ENCODE measurements around the gene C11orf71.

Gene C11orf71, protein sequence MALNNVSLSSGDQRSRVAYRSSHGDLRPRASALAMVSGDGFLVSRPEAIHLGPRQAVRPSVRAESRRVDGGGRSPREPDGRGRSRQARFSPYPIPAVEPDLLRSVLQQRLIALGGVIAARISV

DNA sequence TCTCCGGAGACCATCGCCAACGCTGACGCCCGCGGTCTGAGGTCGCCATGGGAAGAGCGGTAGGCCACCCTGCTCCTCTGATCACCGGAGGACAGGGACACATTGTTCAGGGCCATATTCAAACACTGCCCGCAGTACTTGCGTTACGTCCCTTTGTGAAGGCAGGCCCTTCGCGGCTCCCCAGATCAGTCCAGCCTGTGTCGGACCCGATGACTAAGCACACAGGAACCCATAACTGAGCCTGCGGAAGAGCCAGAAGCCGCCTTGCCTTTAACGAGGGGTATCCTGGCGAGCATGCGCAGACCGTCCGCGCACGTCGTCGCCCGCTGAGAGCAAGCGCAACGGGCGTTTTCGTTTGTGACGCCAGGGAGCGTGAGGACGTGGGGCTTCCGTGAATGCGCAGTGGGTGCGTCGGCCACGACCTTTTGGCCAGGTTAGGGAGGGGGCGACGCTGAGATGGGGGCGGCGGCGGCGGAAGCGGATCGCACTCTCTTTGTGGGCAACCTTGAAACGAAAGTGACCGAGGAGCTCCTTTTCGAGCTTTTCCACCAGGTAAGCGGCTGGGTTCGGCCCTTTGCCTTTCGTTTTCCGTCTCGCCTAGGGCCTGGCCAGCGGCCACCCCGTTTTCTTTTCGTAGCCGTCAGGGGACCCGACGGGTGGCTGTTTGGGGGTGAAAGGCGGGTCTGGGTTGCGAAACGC is at the start of gene C11orf71, which contains the start of gene RBM7:
Gene C11orf71, minus strand, starts transcription at position 296 of the 699 bp plus-strand sequence. Its CDS starts 180 bp downstream, at position 116.
Gene RBM7, plus strand, starts transcription at position 451 of the 699 bp plus-strand sequence. Its CDS starts 6 bp downstream, at position 457.
- ATAC-seq = peak; percentile 94 to 96

DNA sequence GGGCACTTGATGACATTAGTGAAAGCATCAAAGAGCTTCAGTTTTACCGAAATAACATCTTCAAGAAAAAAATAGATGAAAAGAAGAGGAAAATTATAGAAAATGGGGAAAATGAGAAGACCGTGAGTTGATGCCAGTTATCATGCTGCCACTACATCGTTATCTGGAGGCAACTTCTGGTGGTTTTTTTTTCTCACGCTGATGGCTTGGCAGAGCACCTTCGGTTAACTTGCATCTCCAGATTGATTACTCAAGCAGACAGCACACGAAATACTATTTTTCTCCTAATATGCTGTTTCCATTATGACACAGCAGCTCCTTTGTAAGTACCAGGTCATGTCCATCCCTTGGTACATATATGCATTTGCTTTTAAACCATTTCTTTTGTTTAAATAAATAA is 49.5 kb upstream of the C11orf71 start:
- no peak for ATAC-seq

DNA sequence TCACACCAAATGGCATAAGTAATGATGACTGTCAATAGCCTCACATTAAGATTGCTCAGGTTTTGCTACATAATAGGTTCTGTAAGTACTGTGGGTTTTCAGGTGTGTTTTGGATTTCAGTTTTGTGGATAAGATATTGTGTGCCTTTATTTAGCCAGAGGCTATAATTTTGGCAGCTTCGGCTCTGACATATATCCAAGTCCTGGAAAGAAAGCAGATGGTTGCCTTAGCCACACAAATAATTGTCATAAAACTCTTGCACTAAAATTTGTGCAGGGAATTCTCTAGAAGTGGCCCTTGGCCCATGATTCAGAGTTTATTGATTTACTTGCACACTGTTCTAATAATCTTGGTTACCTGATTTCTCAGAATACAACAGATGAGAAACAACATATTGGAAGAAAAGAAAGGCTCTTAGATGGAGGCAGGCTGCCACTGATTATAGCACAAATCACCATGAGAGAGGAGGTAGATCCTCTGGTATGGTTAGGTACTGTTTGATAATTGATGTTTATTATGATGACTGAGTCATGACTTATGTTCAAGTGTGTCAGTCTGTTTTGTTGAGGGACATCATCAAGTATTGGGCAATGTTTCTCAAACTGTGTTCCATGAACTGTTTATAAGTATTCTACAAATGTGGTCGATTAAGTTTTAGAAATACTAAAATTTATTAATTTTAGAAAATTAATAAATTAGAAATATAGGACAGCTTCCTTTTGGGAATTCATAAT is 48.6 kb upstream of the C11orf71 start:
- no peak for ATAC-seq

DNA sequence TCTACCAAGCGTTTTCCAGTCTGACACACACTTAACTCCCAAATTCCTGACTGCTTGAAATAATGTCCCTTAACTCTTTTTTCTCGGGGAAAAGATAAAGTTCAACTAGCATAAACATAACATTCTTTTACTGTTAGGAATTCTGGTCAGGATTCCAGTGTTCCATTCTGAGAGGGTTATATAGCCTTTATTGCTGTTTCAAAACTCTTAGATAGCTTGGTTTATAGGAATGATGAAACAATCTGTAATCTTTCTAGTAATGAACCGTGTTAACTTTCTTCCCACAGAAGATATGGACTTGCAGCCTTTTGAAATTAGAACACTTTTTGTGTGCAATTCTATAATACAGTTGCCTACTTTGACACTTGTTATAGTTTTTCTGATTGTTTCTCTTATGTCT is 47.6 kb upstream of the C11orf71 start:
- ATAC-seq = no peak

DNA sequence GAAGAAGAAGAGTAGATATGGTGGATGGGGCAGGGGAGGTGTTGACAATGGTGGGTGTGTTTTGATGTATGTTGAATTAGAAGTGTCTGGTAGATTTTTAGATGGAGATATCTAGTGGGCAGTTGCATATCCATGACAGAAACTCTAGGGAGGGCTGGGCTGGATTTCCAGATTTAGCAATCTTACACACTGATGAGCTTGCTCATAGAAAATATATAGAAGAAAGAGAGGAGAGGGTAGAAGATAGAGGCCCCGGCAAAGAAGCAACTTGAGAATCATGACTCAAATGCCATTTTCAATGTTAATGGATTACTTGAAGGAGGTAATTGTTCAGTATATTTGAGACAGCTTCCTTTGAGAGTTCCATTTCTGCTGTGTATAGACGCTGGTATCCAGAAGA is 47.1 kb upstream of the C11orf71 start:
- ATAC-seq = no peak

DNA sequence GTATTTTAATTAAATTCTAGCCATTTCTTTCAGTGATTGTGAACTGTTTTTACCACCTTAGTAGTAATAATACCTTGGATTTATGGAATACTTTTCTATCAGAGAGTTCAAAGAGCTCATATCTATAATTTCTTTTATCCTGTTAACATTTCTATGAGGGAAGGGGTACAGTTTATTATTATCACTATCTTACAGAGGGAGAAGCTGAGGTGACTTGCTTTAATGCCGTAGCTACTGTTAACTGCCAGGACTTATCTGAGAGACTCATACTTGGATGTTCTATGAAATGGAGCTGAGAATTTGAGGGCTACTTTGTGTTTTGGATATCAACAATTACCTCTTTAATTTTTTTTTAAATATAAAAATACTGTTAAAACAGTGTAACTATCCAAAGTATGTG is 42.2 kb upstream of the C11orf71 start:
- ATAC-seq = no peak

DNA sequence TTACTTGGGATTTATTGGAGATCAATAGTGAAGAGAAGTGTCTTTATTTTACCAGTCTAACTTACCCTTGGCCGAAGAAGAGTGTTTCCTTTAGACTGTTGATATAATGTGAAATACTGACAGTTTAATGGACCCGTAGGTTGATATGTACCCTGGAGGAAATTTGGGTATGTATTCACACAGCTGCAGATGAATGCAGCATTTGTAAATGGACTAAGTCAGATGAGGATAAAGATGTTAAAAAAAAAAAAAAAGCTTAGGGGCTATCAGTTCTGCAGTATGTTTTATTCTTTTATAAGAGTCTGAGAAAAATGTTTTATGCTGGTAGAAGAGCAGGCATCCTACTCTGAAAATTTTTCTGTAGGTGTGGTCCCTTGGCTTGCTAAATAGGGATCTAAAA is 41.6 kb upstream of the C11orf71 start:
- ATAC-seq = no peak

DNA sequence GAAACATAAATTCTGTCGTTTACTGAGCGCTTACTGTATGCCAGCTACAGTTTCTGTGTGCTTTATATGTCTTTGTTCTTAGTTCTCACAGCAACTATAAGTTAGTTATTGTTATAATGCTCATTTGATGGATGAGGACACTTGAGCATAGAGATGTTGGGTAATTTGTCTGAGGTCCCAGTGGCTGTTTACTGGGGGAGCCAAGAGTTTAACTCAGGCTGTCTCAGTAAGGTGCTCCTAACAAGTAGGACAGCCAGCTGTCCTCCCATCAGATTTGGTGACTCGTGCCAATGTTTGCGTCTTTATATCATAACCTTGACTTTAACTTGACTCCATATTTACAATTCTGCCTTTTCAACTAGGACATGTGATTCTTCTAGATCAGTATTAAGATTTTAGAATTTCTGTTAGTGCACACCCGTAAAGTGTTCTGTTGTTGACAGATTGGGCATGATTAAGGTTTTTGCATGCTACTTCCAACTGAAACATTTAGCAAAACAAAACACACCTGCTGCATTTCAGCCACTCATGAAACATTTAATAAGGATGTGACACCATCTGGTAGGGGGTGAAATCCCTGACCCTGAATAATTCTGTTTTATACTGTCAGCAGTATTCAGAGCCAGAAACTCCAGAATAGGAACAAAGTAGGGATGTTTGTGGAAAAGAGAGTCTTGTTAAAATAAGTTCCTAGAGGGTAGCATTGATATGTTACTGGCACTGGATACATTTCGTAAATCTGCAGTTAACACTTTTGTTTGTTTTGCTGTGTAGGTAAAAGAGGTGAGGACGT is 40.9 kb upstream of the C11orf71 start:
- no peak for ATAC-seq

DNA sequence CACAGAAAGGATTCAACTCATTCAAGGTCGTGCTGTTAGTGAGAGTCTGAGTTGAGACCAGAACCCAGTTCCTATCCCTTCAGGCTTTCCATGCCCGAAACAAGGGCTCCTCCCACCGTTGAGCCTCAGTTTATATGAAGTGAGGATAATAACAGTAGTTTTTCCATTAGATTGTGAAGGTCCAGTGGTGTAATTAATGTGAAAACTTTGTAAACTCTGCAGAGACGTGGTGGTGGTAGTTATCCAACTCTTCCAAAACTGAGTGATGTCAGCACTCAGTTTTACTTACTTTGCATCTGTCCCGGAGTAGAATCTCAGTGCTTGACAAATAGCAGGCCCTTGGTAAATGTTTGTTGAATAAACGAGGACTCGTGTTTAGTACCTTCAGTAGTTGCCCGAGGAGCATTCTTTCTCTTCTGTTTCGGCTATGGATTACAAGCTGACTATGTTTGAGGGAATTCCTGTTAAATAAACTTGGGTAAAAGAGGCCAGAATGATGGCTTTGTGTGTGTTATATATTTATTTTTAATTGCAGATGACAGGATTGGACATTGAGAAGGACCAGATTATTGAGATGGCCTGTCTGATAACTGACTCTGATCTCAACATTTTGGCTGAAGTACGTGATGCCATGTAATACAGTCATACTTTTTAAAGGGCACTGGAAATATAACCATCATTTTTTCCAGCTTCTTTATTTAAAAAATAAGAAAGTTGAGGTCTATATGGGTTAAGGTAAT is 40.0 kb upstream of the C11orf71 start:
- no peak for ATAC-seq

DNA sequence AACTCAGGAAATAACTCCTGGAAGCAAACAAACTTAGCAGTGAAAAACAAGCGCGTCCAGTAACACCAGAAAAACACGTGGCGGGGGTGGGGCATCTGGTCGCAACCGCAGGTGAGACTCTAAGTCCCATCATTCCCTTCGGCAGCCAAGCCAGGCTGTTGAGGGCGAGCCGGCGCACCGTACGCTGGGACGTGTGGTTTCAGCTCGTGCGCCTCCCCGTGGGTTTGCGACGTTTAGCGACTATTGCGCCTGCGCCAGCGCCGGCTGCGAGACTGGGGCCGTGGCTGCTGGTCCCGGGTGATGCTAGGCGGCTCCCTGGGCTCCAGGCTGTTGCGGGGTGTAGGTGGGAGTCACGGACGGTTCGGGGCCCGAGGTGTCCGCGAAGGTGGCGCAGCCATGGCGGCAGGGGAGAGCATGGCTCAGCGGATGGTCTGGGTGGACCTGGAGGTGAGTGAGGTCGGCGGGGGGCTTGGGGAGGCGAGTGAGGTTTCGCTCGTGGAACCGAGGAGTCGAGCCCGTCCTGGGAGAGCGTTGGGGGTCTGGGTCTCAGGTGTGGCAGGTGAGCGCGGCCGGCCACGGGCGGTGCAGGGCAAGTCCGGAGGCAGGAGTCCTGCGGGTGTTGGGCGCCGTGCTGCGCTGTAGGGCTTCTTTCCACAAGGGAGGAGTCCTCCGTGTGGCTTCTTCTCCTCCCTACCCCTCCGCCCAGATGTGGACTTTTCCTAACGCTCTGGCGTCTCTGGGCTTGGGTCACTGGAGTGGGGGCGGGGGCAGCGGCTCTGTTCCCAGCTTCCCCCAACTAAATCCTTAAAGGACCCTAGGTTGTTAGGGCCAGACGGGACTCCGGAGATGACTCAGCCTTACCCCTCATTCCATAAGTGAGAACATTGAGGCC is 39.2 kb upstream of the C11orf71 start, which contains the start of gene REXO2:
Gene REXO2, plus strand, starts transcription at position 239 of the 892 bp plus-strand sequence. Its CDS starts 62 bp downstream, at position 301.
- peak; percentile 97 to 98 for ATAC-seq

DNA sequence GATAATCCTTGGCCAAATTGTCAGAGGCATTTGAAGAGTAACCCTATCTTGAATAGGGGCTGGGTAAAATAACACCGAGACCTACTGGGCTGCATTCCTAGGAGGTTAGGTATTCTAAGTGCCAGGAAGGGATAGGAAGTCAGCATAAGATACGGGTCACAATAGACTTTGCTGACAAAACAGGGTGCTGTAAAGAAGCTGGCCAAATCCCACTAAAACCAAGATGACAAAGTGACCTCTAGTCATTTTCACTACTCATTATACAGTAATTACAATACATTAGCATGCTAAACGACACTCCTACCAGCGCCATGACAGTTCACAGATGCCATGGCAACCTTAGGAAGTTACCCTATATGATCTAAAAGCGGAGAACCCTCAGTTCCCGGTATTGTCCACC is 38.0 kb upstream of the C11orf71 start:
- ATAC-seq = no peak

DNA sequence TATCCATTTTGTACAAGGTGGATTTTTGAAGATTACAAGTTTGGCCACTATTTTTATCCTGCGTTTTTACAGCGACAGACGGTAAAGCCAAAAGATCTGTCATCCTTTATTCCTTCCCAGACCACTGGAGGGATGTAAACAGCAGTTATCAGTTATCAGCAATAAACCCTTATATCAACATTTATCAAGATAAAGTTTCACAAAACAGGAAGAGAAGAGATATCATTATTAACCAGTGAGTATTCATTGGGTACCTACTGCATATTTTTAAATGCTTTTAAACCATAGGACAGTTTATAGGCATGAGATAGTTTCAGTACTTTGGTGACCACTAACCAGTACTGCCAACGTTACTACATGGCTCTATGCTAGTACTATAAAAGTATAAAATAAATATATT is 33.1 kb upstream of the C11orf71 start:
- ATAC-seq = no peak

DNA sequence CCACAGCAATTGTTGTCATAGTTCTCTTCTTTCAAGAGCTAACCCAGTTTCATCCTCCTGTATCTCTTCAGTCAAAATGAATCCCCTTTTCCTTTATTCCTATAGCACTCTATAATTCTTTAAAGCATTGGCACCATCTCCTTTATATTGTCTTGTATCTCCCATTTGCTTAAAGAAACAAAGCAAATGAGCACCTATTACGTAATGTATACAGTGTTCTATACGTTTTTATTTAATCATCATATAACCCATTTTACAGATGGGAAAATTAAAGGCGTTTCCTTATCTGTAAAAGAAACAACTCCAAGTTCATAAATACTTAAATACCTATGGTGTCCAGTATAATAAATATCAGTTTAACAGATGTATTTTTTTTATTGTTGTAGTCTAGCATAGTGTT is 32.6 kb upstream of the C11orf71 start:
- no peak for ATAC-seq

DNA sequence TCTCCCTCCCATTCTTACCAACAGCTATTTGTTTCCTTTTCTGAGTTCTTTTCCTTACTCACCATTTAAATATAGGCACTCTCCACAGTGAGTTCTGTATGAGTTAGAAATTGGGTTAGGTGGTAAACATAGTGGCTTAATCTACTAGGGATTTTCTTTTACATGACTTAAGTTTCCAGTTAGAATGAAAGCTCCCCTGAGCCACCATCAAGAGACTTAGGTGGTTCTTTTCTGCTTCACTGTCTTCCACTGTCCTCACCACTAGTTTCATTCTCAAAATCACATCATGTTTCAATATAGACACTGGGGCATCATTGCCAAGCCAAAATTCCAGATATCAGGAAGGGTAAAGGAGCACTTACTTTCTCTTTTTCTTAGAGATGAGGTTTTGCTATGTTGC is 30.0 kb upstream of the C11orf71 start:
- no peak for ATAC-seq

DNA sequence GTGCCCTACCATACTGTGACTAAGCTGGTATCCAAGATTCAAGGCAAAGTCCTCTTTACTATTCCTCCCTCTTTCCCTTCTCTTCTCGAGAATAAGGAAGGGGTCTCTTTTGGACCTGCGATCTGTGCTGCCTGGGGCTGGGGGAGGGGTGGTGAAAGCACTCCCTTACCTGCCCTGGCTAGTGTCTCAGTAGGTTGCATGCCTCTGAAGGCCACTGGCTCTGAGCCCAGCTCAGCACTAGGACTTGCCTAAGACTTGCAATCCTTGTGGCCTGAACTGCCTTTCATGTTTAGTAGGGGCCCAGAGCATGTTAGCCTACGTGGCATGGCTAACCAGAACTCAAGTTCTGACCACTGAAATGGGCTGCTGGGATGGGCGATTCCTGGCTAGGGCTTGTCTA is 26.0 kb upstream of the C11orf71 start:
- ATAC-seq = no peak

DNA sequence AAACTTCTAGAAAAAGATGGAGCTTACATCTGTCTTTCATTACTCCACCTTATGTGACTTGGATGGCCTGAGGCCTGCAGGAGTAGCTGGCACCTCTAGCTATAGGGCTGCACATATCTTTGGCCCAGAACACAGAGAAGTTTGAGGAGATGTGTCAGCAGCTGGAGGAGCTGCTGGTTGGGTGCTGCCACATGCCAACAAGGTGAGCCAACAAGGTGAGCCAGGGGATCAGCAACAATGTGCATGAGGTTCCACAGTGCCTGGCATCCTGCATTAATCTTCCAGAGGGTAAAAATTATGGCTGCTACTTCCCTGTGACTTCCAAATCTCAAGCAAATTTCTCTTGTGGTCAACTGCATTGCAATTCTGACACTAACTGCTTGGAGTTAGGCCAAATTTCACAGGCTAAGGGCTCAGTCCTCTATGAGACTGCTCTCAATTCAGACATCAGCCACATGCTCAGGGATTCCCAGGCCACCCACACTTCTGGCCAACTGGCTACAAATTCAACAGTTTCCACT is 16.2 kb upstream of the C11orf71 start:
- no peak for ATAC-seq

DNA sequence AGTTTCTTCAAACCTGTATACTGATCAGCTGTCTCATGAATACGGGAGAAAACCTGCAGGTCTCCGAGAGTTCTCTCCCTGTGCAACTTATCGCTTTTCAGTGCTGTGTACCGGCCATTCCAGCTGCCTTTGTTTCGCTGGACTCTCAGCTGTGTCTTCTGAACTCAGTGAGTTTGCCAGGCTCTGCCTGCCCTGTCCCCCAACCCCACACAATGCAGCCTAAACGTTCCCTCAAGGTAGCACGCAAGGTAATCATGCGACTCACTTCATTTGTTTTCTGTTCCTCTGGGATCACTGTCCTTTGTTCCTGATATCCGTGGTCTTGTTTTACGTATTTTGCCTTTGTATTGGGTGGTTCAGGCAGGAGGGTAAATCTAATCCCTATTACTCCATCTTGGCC is 13.6 kb upstream of the C11orf71 start:
- ATAC-seq = no peak

DNA sequence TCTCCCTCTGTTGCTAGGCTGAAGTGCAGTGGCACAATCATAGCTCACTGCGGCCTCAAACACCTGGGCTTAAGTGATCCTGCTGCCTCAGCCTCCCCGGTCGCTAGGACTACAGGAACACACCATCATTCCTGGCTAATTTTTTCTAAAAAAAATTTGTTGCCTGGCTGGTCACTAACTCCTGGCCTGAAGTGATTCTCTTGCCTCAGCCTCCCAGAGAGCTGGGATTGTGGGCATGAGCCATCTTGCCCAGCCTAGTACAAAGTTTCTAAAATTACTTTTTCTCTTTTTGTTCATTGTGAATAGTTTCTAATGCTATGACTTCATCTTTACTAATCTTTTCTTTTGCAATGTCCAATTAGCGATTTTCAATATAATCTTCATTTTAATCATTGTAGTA is 12.6 kb upstream of the C11orf71 start:
- no peak for ATAC-seq

DNA sequence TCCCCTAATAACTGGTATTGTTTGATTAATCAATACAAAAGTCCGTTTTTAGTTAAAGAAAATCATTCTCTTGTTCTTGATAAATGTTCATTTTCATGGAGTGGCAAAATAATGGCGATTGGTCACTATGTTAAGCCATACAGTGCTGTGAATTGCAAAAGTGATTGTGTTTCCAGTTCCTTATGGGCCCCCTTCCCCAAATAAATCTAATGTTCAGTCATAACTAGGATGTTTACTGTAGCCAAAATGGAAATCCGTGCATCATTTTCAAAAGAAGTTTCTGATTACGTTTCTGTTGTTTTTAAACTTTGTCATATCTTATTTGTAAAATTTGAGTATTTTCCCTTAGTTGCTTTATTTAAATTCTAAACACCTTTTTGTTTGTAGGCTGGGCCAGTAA is 1.0 kb upstream of the C11orf71 start:
- no peak for ATAC-seq

DNA sequence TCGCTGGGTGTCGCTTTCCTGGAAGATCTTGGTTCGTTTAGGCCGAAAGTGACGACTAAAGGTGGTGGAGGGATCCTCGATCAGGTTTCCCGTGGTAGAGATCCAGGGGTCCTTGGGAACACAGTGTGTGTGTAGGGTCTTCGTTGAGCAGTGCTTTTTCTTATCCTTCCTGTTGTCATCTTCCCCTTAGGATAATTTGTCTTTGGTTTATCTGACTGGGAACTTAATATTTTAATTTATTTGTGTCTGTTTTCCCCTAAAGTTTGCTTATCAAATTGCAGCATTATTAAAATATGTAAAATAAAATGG is 558 bp upstream of the C11orf71 start:
- no peak for ATAC-seq
